GM03348 (cell line): ENCODE results near the gene IFITM2.
"Not testable (repeated sequence)": the region's sequence is repeated elsewhere in the genome, so short reads cannot be mapped to it uniquely, and the experiment has no call there.

Experiments used
- DNase-seq: peaks from one replicate; pipeline ENCODE4 v3.0.0; 2012; ENCODE audit warnings: low spot score

IFITM2 gene

DNA sequence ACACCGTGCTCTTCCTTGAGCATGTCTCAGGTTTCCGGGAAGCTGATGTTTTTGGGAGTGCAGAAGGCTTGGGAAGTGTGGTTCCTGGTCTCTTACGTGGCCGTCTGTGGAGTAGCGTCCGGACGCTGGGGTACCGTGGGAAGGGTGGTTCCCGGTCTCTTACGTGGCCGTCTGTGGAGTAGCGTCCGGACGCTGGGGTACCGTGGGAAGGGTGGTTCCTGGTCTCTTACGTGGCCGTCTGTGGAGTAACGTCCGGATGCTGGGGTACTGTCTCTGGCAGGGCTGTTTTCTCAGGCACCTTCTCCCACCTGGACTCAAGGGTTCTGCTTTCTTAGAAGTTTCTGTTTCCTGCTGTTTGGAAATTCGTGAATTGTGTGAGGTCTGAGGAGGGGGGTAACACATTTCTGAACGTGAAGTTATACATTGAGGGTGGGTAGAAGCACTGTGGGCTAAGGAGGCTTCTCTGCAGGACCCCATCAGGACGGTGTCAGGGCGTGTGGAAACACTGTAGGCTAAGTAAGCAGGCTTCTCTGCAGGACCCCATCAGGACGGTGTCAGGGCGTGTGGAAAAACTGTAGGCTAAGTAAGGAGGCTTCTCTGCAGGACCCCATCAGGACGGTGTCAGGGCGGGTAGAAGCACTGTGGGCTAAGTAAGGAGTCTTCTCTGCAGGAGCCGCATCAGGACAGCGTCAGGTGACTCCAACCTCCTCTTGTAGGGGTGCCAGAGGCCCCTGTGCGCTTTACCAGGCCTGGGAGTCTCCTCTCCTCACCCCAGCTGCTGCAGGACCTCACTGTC lies 18.4 kb downstream of the IFITM2 start:
- DNase-seq, result no peak

DNA sequence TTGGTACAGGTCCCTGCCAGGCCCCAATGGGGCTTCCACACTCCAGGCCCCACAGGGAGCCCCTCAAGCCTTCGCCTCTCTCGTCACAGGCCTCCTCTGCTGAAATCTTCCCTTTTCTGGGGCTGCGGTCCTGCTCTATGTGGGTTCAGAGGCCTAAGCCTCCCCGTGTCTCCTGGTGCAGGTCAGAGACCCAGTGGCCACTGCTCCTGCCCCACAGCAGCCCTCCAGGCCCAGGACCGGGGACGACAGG lies 18.9 kb downstream of the IFITM2 start:
- no peak for DNase-seq

DNA sequence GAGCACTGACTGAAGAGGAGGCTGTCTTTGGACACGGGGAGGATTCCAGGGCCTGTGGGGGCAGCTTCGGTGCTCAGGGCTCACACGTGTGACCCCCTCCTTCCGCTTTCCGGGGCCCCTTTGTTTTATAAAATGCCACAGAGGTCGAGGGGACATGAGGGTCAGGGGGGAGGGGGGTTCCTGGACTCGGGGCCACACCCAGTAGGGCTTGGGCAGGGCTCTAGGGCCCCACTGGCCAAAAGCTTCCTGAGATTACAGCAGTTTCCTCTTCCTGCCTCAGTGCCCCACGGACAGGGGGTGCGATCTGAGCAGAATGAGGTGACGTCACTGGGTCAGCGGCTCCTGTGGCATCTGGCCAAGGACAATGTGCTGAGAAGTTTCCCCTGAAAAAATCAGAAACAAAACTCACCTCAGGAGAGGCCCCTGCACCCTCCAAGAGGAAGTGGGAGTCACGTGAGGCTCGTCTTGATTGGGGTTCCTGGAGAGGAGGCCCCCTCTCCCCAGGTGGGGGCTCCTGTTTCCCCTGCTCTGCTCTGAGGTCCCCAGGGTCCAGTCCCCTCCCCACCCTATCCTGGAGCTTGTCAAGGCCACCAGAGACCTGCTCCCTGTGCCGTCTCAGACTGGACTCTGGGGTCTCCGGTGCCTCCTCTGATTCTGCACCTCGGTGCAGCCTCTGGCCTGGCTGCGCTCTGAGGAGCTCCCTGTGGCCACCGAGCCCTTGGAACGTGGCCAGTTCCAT lies 19.4 kb downstream of the IFITM2 start:
- DNase-seq, result no peak

DNA sequence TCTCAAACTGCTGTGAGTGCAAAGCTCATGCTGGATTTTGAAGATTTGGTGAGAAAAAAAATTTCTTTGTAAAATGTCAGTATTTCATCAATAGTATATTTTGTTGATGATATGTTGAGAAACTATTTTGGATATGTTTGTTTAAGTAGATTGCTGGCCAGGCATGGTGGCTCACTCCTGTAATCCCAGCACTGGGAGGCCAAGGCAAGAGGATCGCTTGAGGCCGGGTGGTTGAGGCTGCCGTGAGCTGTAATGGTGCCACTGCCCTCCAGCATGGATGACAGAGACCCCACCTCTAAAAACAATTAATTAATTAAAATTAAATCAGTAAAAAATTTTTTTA lies 19.9 kb downstream of the IFITM2 start:
- DNase-seq, result no peak

DNA sequence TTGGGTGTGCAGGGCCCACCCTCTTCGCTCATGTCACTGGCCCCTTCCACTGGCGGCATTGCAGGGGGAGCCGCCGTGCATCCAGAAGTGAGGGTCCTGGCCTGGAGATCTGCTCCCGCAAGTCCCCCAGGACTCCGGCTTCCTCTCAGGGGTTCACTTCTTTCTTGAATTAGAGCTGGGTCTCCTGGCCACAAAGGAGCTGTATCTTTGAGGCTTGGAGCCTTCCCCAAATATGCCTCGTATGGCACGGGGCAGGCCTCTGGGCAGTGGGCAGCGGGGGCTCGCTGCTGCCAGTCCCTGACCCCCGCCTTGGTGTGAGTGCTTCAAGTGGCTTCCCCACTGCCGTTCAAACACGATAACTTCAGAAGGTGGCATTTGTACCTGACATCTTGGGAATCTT lies 20.4 kb downstream of the IFITM2 start:
- no peak for DNase-seq

DNA sequence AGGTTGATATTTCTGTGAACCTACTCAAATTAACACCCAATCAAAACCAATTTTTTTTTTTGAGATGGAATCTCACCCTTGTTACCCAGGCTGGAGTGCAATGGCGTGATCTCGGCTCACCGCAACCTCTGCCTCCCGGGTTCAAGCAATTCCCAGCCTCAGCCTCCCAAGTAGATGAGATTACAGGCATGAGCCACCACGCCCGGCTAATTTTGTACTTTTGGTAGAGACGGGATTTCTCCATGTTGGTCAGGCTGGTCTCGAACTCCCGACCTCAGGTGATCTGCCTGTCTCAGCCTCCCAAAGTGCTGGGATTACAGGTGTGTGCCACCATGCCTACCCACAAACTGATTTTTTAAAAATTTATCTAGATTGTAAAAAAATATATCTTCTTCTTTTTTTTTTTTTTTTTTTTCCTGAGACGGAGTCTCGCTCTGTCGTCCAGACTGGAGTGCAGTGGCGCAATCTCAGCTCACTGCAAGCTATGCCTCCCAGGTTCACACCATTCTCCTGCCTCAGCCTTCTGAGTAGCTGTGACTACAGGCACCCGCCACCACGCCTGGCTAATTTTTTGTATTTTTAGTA lies 21.0 kb downstream of the IFITM2 start:
- DNase-seq, result not testable (repeated sequence)

DNA sequence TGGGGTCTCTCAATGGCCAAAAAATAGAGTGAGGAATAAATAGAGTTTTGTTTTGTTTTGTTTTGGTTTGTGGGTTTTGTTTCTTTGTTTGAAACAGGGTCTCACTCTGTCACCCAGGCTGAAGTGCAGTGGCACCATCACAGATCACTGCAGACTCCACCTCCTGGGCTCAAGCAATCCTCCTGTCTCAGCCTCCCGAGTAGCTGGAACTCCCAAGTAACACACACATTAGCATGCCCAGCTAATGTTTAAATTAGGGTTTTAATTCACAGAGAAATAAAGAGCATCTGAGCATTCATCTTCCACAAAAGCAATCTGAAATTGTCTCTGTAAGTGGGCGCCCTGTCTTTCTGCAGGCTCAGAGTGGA lies 22.3 kb downstream of the IFITM2 start:
- DNase-seq, result no peak

DNA sequence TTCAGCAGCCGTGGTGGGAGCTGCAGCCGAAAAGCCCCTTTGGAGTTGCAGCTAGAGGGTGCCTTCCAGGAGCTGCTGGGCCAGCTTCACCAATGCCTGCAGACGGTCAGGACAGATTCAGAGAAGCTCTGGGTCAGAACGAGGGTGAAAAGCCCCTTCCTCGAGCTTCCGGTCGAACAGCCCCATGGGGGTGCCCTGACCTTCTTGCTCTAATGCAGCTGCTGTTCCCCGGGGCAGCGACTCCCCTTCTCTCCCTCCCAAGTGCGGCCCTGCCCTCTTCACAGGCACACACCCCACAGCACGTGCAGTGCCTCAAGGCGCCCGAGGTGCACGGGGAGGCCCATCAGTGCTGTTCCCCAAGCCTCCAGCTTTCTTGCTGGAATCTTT lies 22.7 kb downstream of the IFITM2 start:
- no peak for DNase-seq

DNA sequence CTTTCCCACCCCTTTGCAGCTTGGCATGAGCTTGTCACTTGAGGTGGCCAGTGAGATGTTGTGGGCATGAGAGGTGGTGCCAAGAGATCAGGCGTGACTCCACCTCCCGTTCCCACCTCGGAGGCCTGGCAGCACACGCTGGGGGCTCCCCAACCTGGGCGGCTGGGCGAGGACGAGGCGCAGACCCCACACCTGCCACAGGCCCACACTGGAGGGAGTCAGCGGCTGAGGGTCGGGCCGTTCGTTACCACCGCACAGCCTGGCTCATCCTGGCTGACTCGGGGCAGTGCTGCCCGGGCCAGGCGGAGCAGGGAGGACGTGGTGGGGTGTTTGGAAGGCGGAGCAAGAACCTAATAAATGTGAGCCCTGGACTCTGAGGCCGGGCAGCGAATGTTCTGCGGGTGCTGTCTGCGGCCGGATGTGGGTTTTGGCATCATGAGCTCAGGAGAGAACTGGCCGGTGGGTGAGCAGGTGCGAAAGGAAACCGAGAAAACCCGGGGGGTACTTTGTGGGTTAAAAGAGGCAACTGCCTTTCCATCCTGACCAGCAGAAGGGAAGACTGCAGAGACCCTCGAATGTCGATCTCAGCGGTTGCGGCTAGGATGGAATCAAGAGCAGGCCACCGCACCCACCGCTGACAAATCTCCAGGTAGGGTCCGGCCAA lies 23.2 kb downstream of the IFITM2 start:
- no peak for DNase-seq

DNA sequence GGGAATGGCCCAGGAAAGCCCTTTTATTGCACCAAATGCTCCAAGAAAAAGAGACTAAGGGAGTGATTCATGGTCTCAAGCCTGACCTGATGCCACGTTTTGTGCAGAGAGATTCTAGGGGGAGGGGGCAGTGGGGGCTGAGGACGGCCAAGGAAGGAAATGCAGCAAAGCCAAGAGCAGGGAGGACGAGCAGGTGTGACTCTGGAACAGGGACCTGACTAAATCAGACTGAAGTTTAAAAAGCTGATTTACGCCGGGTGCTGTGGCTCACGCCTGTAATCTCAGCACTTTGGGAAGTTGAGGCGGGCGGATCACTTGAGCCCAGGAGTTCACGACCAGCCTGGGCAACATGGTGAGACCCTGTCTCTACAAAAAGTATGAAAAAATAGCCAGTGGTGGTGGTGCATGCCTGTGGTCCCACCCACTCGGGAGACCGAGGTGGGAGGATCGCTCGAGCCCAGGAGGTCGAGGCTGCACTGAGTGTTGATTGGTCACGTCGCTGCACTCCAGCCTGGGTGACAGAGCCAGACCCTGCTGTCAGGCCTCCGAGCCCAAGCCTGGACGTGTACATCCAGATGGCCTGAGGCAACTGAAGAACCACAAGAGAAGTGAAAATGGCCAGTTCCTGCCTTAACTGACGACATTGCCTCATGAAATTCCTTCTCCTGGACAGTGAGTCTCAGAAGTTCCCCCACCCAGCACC lies 23.9 kb downstream of the IFITM2 start:
- DNase-seq, result no peak

DNA sequence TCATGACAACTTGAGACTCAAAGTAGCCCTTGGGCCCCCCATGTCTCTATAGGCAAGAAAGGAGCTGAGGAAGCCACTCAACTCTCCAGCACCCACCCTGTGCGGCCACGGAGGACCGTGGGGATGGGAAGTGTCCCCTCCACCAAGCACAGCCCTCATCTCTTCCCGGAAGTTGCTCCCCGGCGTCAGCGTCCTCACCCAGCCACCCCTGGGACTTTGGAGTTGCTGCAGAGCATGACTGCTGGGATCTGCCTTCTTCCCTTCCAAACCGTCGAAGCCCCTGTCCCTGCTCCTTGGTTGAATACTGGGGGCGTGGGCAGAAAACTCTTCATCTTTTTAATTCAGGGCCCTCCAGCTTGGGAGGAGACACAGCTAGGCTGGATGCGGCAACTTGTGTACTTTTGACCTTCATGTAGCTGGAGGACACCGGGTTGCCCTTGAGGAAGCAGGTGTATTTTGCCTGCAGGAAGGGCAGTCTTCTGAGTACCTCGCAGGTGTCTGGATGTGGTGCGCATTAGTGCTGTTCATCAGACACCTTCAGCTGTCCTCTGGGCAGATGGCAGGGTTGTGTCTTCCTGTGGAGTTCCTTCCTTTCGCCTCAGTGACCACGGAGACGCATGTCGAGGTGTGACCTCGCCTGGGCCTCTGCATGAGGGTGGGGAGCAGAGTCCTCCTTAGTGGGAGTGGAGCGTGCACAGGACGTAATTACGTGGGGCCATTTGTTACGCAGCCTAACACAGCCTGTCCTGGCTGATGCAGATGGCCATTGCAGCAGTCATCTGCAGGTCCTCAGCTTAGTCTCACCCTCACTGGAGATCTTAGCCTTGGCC lies 25.2 kb downstream of the IFITM2 start:
- DNase-seq, result no peak

DNA sequence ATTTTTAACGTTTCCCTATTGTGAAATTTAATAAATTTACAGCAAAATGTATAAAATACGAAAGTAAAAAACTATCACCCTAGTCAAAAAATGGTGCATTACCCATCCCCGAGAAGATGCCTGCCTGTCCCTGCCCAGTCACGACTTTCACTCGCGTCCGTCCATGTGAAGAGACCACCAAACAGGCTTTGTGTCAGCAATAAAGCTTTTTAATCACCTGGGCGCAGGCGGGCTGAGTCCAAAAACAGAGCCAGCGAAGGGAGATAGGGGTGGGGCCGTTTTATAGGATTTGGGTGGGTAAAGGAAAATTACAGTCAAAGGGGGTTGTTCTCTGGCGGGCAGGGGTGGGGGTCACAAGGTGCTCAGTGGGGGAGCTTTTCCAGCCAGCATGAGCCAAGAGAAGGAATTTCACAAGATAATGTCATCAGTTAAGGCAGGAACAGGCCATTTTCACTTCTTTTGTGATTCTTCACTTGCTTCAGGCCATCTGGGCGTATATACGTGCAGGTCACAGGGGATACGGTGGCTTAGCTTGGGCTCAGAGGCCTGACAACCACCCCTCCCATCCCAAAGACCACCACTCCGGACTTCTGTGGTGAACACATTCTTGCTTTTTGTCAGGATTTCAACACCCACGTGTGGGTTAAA lies 26.1 kb downstream of the IFITM2 start:
- DNase-seq, result not testable (repeated sequence)

DNA sequence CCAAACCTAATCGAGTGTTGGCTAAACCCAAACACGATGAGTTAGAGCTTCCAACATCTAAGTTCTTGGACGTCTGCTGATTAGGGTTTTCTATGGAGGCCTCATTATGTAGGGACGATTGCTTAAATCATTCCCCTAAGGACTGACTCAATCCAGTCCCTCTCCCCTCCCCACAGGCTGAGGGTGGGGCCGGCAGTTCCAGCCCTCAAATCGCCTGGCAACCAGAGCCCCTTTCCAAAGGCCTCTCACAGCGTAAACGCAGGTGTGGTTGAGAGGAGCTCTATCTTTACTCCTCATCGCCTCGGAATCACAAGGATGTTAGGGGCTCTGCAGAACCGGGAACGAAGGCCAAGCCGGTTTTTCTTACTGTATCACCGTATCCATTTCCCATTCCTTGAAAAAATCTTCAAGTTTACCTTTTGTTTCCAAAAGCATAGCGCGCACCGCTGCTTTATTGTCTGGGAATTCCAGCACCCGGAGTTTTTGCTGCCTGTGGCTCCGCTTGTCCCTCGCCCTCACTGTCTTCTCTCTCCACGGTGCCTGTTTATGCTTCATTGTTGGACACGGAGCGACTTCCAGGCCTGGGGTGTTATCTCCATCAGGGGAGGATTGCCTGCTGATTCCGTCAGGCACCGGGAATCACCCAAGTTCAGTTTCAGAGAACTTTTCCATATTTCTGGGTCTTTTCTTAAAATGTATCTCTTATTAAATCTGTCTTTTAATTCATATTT lies 26.8 kb downstream of the IFITM2 start:
- no peak for DNase-seq

DNA sequence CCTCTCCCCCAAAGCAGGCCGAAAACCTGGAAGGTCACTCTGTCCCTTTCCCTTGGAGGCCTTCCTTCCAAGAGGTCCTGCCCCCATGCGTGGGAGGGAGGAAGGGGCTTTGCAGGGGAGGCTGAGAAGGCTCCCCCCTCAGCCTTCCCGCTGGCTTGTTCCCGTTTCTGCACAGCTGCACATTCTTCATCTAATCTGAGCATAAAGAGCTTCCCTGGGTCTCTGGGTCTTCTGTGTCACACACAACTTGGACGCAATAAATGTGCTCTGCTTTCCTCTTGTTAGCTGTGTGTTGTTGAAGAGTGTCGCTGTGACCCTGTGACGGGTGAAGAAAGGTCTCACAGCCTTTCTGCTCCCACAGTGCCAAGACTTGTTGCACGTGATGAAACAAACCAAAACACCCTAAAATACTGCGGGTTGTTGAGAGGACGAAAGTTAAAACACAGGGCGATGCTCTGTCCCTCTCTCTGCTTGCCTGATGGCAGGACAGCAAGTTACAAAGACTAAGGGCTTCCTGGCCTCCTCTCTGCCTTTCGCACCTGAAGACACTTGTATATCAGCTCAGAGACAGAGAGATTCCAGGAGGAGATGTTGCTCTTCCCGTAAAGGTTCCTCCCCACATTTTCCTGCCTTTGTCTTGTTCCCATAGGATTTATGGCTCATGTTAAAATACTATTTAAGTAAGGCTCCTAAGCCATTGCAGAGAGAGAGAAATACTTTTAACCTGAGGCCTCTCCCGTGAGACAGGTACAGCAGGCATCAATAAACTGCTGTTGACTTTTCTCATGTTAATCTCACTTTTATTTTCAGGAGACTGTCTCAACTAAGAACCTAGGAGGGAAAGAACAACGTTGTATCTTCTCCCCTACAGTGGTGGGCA lies 28.4 kb downstream of the IFITM2 start:
- DNase-seq, result no peak

DNA sequence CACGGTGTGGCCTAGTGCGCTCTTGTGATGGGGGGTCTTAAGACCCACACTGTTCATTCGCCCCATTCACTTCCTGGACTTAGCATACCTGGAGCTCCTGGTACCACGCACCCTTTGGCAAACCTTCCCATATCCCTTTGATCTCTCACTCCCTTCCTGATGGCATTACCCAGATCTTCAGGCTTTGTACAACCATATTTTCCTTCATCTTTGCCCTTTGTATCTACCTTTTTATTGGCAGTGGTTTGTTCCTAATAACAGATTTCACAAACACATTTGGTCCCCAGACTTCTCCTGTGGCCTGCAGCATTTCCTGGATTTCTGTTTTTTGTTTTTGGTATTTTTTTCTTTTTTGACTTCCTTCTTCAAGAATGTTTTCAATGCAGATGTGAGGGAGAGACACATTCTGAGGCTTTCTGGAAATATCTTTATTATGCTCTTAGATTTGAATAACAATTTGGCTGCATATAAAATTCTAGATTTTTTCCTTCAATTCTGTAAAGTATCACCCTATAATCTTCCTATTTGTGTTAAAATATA lies 29.1 kb downstream of the IFITM2 start:
- no peak for DNase-seq

DNA sequence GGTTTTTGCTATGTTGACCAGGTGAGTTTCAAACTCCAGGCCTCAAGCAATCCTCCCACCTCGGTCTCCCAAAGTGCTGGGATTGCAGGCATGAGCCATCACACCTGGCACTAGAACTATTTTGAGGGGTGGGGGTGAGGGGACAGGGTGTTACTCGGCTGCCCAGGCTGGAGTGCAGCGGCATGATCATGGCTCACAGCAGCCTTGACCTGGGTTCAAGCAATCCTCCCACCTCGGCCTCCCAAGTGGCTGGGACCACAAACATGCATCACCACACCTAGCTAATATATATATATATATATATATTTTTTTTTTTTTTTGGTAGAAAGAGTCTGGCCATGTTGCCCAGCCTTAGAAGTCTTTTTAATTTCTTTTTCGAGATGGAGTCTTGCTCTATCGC lies 30.1 kb downstream of the IFITM2 start:
- no peak for DNase-seq

DNA sequence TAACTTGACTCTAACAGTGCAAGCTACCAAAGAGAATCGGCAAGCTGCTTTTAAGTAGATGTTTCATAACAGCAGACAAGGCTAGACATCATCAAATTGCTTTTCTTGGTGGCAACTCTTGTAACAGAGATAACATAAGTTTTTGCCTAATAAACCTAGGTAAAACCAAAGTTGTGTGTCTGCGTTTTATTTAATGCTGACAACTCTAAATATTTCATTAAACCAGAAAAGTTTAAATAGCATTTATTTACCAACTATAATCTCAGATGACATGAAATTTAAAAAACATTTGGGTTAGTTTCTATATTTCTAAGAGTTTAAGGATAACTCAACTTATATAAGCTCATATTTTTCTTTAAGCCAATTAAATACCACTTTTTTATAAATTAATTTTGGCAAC lies 32.3 kb downstream of the IFITM2 start:
- no peak for DNase-seq

DNA sequence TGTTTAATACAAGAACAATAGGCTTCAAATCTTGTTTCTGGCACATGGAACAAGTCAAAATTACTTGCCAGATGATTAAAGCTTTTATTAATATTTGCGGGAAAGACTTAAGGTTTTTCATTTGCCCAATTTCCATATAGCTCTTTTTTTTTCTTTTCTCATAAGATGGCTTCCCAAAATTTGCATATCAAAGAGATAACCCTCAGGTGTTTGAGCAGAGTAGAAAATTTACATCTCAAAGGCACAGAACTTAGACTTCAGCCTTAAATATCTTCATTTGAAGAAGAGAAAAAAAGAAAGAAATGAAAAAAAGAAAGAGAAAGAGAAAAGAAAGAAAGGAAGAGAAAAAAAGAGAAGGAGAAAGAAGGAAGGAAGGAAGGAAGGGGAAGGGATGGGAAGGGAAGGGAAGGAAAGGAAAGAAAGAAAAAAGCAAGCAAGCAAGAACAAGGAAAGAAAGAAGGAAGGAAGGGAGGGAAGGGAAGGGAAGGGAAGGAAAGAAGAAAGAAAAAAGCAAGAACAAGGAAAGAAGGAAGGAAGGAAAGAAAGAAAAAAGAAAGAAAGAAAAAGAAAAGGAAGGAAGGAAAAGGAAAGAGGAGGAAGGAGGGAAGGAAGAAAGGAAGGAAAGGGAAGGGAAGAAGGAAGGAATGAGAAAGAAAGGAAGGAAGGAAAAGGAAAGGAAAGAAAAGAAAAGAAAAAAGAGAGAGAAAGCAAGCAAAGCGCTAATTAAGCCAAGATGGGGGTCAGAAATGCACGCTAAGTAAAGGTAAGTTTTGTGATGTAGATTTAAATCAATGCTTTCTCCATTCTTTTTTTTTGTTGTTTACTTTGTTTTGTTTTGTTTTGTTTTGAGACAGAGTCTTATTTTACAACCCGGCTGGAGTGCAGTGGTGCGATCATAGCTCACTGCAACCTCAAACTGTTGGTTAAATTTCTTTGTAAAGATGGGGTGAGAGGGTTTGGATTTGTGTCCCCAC lies 33.2 kb downstream of the IFITM2 start:
- no peak for DNase-seq
